Gastrocnemius medialis (tissue), 4 donors: ENCODE results near the gene TFF1.

Source experiments
- CTCF ChIP-seq, 5 experiments: fragments of 450-650 bp in 3 of 5; fragments of 200-600 bp in 2 of 5; sonication (generic) in 2 of 5; IDR thresholded peaks in 4 of 5; conservative IDR thresholded peaks in 1 of 5; 1 replicate in 4 of 5; 2 replicates in 1 of 5; pipeline ENCODE4 v1.5.1; 2016 to 2019; ENCODE audit warnings: antibody characterized with exemption in 5 of 5, mild to moderate bottlenecking in 3 of 5, moderate library complexity in 3 of 5
- POLR2A ChIP-seq, 2 donors: fragments of 450-650 bp; IDR thresholded peaks; one replicate each; pipeline ENCODE4 v1.6.1; 2017; ENCODE audit warnings: antibody characterized with exemption in 2 of 2, mild to moderate bottlenecking in 2 of 2, moderate library complexity in 2 of 2

GRCh38 chr21:42377951-42378340, 11.6 kb upstream of the TFF1 start:
- TF ChIP-seq CTCF (IDR thresholded peaks at IDR 0.05 in 4 of 5, conservative IDR thresholded peaks at IDR 0.05 in 1 of 5) (no peak), POLR2A (IDR thresholded peaks at IDR 0.05) (no peak)
